Measurements from ENCODE around the gene CACNA1D. TPM values are rescaled to one million over a fixed set of nuclear protein-coding genes. Genes with fewer than 3 reads are reported as not detected.

The CACNA1D gene
- total and polyA plus RNA-seq, 9 of the 15 experiments (the other 6 are each of a cell fraction or from before 2014, with no cell fraction given) = 0.29 TPM; not detected in 8

DNA sequence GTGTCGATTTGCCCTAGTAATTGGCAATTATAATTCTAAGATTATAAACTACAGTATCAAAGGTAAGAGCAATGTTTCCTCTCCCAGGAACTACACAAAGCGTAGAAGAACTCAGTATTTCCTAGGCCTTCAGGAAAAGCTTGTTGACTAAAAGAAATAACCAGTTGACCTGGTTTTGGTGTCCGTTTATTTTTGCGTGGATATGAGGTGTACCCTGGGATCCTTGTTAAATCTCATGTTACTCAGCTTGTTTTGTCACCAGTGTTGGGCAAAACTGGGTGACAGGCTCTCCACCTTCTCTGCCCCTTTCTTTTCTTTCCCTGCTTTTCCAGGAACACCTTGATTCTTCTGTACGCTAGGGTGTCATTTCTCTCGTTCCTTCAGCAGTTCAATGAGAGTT is 97.2 kb downstream of the CACNA1D start:
- no peak for DNase-seq (ENCODE audit: extremely low read depth in 1 of 4, low spot score in 3 of 4)
- H4K20me1 ChIP-seq (replicated peaks; ENCODE audit: control insufficient read depth, insufficient read depth, low read length) = no peaks in the 10 kb centered on the region
- H3K9me1 ChIP-seq (ENCODE audit: control insufficient read depth, insufficient read depth, low read length) = no peaks in the 10 kb centered on the region
- CTCF ChIA-PET (ENCODE audit: low intra/inter-chr PET ratio) = no interaction called here
- POLR2A ChIA-PET = interaction anchor here (0.7 kb wide), 1 partner anchor 34 kb away, joined by 4 read pairs; no protein-coding TSS in a partner anchor
- H3K4me2 ChIP-seq (ENCODE audit: insufficient read depth, low read length) = no peak overlapping the region
- H3K4me3 ChIP-seq = no peak overlapping the region
- H3K27ac ChIP-seq (ENCODE audit: extremely low read depth, low read depth, low read length) = no peak overlapping the region
- peaks cover 0 to 26% of the 10 kb centered on the region in 2 experiments; a peak in 4 of 5 replicates for H3K27me3 ChIP-seq (ENCODE audit: control insufficient read depth in 2 of 2, insufficient read depth in 2 of 2, low read length in 2 of 2)
- H3K4me1 ChIP-seq (replicated peaks in 1 of 2; ENCODE audit: control insufficient read depth in 2 of 2, insufficient read depth in 2 of 2, low read length in 2 of 2) = no peaks in the 10 kb centered on the region
- in situ Hi-C loops (cut with MboI) (no loop called here), intact Hi-C loops (cut with micrococcal nuclease) (no loop called here)
- H2AFZ ChIP-seq (ENCODE audit: low read depth, low read length) = no peak overlapping the region
- no TSS peak for BruUV-seq (replicated peaks)
- 2% methylated on average over 5 of the region's 6 CpGs for WGBS (ENCODE audit: insufficient coverage, low coverage, missing lambda C conversion rate)
- H3K79me2 ChIP-seq (ENCODE audit: control insufficient read depth, insufficient read depth, low read length) = no peaks in the 10 kb centered on the region
- no peaks in the 10 kb centered on the region for H3K36me3 ChIP-seq (ENCODE audit: control insufficient read depth, insufficient read depth, low read length)
- no peak overlapping the region for H3K9ac ChIP-seq (ENCODE audit: insufficient read depth in 1 of 2, low read depth in 2 of 2, low read length in 2 of 2)
- ATAC-seq = no peak
- H3K9me3 ChIP-seq (replicated peaks; ENCODE audit: control insufficient read depth, insufficient read depth, low read depth, low read length) = no peaks in the 10 kb centered on the region
- no peak for FAIRE-seq
- TF ChIP-seq NFIC (IDR thresholded peaks at IDR 0.05) (no peak), TARDBP (IDR thresholded peaks at IDR 0.05) (no peak), TSC22D4 (tag; IDR thresholded peaks at IDR 0.05) (no peak), ARHGAP35 (IDR thresholded peaks at IDR 0.05; ENCODE audit: partially characterized antibody) (no peak), SRSF7 (optimal IDR thresholded peaks at IDR 0.05; ENCODE audit: low read depth, low read length) (no peak), POLR3G (IDR thresholded peaks at IDR 0.05; ENCODE audit: extremely low read depth, insufficient read length, insufficient replicate concordance) (no peak), RCOR1 (IDR thresholded peaks at IDR 0.05; ENCODE audit: borderline replicate concordance in 1 of 2, low read depth in 2 of 2, low read length in 2 of 2) (no peak), ZBTB5 (IDR thresholded peaks at IDR 0.05) (no peak), KAT2B (IDR thresholded peaks at IDR 0.05; ENCODE audit: low read depth, low read length) (no peak), JUN (IDR thresholded peaks at IDR 0.05; ENCODE audit: borderline replicate concordance, low read depth, low read length) (no peak), JUN (CRISPR knock-in tag; IDR thresholded peaks at IDR 0.05; ENCODE audit: borderline replicate concordance) (no peak), MCM7 (IDR thresholded peaks at IDR 0.05) (no peak), THRA (IDR thresholded peaks at IDR 0.05) (no peak), SP1 (CRISPR knock-in tag; IDR thresholded peaks at IDR 0.05) (no peak), MIER1 (IDR thresholded peaks at IDR 0.05; ENCODE audit: low read depth) (no peak), E2F6 (IDR thresholded peaks at IDR 0.05; ENCODE audit: borderline replicate concordance in 1 of 2, extremely low read depth in 1 of 2, insufficient read depth in 1 of 2, insufficient read length in 1 of 2, low read depth in 1 of 2, low read length in 1 of 2, poor library complexity in 1 of 2, severe bottlenecking in 1 of 2) (no peak), HIVEP1 (CRISPR knock-in tag; IDR thresholded peaks at IDR 0.05) (no peak), NCOA6 (IDR thresholded peaks at IDR 0.05) (no peak)
- TF ChIP-seq, protein P1, sequence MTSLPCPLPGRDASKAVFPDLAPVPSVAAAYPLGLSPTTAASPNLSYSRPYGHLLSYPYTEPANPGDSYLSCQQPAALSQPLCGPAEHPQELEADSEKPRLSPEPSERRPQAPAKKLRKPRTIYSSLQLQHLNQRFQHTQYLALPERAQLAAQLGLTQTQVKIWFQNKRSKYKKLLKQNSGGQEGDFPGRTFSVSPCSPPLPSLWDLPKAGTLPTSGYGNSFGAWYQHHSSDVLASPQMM (CRISPR knock-in tag; IDR thresholded peaks at IDR 0.05) = no peak

All from K562 (cell line).